Choroid plexus epithelial cell (primary cell): ENCODE results near the gene ITPR2.
A peak's percentile ranks its signal among the peaks of the same experiment; 100 is the strongest.

Experiments used
- DNase-seq: peaks from one replicate; pipeline ENCODE4 v3.0.0-alpha.2; 2010; ENCODE audit warnings: low read depth
- H3K4me3 ChIP-seq: 2 replicates; pipeline ENCODE4 v1.5.1; 2011; ENCODE audit warnings: low read depth, mild to moderate bottlenecking, control low read depth, low read length, moderate library complexity
- TF ChIP-seq, protein P1 (sequence below): conservative IDR thresholded peaks from 2 replicates; pipeline ENCODE4 v1.5.1; 2011; ENCODE audit warnings: low read depth, mild to moderate bottlenecking, control low read depth, inconsistent platforms, low read length, moderate library complexity

The ITPR2 gene

DNA sequence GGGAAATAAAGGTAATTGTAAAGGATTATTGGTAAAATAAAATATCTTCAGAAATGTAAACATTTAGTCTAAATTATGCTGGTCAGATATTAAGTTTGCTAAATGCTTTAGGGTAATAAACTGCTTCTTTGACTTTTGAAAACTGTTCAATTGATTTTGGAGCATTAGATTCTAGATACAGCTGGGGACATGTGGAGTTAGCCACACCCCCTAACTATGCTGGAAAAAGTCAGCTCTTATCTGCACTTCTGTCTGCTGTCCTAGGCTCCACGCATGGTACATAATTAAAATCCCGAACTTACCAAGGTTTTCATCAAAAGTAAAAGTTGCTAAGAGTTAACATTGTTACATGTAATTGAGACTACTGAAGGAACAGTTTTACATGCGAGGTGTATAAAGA lies 78.8 kb downstream of the ITPR2 start:
- DNase-seq: no peak
- H3K4me3 ChIP-seq: no peak overlapping the region
- TF ChIP-seq, protein P1, sequence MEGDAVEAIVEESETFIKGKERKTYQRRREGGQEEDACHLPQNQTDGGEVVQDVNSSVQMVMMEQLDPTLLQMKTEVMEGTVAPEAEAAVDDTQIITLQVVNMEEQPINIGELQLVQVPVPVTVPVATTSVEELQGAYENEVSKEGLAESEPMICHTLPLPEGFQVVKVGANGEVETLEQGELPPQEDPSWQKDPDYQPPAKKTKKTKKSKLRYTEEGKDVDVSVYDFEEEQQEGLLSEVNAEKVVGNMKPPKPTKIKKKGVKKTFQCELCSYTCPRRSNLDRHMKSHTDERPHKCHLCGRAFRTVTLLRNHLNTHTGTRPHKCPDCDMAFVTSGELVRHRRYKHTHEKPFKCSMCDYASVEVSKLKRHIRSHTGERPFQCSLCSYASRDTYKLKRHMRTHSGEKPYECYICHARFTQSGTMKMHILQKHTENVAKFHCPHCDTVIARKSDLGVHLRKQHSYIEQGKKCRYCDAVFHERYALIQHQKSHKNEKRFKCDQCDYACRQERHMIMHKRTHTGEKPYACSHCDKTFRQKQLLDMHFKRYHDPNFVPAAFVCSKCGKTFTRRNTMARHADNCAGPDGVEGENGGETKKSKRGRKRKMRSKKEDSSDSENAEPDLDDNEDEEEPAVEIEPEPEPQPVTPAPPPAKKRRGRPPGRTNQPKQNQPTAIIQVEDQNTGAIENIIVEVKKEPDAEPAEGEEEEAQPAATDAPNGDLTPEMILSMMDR: no peak

DNA sequence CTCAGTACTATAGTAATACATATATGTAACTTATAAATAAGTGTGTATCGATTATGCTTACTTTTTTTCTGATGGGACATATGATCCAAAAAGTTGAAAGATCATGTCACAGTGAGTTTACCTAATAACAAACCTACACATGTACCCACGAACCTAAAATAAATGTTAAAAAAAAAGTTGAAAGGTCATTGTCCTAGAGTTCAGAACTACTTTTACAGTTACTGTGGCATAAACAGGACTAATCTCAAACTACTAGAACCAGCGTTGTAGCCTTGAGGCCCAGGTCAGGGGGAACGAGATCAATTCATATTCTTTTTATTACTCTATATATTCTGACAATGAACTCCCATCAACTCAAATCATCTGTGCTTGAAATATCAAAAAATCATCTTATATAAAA lies 81.8 kb downstream of the ITPR2 start:
- TF ChIP-seq, protein P1: no peak
- no peak for DNase-seq
- no peak overlapping the region for H3K4me3 ChIP-seq

DNA sequence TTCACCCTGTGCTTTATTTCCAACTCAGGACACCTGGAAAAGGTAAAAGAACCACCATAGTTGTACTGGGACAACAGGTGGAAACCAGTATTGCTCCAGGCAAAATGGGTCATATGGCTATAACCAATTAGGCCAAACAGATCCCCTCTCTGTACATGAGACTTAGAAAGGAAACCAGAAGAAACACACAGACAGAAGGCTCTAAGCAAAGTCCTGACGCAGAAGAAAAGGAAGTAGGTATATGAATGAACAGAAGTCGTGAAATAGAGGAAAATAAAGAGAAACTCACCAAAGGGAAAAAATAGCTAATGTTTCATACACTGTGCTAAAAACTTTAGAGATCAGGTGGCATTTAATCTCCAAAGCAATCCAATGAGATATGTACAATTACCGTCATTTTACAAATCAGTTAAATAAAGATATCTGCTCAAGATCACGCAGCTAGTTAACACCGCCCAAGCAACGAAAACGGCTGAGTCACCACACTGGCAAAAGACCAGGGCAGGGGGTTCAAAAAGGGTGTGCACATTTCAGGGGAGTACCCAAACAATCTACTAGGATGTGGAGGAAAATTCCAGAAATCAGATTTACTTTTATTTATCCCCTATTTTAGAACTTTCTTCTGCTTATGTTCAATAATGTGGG lies 82.3 kb downstream of the ITPR2 start:
- H3K4me3 ChIP-seq: no peak overlapping the region
- DNase-seq: no peak
- TF ChIP-seq, protein P1: no peak

DNA sequence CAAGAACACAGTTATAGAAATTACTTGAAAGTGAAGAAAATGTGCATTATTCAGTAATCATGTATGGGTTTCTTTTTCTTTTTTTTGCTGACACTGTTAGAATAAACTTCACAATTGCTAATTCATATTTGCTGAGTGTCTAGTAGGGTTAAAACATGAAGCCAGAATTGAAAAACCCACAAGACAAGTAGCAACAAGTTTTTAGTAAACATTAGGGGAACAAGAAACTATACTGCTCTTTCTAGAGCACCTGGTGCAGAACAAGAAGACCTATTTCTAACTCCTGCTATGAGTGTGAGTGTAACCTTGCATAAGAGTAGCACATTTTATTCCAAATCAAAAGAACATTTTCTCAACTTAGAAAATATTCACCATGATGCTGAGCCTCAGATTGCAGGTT lies 83.2 kb downstream of the ITPR2 start:
- TF ChIP-seq, protein P1: no peak
- no peak for DNase-seq
- H3K4me3 ChIP-seq: no peak overlapping the region

DNA sequence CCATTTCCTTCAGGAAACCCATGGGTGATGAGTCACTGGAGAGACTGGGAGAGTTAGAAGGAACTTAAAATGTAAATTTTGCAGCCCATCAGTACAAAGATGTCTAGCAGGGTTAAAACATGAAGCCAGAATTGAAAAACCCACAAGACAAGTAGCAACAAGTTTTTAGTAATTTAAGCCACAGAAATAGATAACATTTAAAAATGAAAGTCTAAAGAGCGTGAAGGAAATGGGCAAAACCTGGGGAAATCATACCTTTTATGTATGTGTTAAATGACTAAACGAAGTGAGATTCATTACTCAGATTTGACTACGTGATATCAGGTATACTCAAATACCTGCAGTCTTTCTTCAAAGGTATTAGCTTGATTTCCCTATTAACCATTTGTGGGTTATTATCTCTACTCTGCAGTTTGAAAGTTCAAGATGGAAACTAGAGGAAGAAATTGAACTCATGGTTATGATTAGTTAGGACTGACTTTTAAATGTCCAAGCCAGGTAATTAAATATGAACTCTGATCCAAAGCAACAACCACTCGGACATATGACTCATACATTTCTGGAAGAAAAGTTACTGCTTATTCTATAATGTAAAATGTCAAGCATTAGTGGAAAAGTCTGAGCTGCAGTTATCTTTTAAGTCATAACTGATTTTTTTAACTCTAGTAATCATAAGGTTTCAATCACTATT lies 84.1 kb downstream of the ITPR2 start:
- no peak overlapping the region for H3K4me3 ChIP-seq
- DNase-seq: peak; percentile 82
- TF ChIP-seq, protein P1: no peak

DNA sequence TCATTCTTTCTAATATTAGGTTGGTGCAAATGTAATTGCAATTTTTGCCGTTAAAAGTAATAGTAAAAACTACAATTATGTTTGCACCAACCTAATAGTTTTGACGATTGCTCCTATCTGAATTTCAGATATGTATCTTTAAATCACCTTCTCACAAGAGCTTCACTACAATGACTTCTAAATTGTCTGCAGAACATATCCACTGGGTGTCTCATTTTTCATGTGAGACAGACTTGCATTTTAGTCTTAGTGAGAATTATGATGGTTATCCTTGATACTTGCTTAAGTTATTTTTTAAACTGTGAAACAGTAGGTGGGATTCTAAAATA lies 84.6 kb downstream of the ITPR2 start:
- TF ChIP-seq, protein P1: no peak
- H3K4me3 ChIP-seq: no peak overlapping the region
- no peak for DNase-seq
